GM06990 (cell line): ENCODE measurements around the gene SEMA5B.

Source experiments
- DNase-seq: peaks from one replicate; pipeline ENCODE4 v3.0.0-alpha.2; 2011; ENCODE audit not compliant: insufficient read length; ENCODE audit errors: extremely low read depth
- H3K27me3 ChIP-seq: replicated peaks from 2 replicates; pipeline ENCODE4 v1.6.0; 2011; ENCODE audit warnings: low read length; ENCODE audit not compliant: control insufficient read depth, insufficient read depth
- H3K36me3 ChIP-seq: 2 replicates; pipeline ENCODE4 v1.5.1; 2011; ENCODE audit warnings: low read length; ENCODE audit not compliant: control insufficient read depth, insufficient read depth
- H3K4me3 ChIP-seq: replicated peaks from 2 replicates; pipeline ENCODE4 v1.5.1; 2011; ENCODE audit warnings: low read depth, mild to moderate bottlenecking, control low read depth, low read length
- TF ChIP-seq, protein P1 (sequence below): IDR thresholded peaks from 2 replicates; pipeline ENCODE4 v1.5.1; 2011; ENCODE audit warnings: low read length, control low read depth, mild to moderate bottlenecking, inconsistent platforms; ENCODE audit not compliant: insufficient read depth, poor library complexity, severe bottlenecking

Gene SEMA5B

DNA sequence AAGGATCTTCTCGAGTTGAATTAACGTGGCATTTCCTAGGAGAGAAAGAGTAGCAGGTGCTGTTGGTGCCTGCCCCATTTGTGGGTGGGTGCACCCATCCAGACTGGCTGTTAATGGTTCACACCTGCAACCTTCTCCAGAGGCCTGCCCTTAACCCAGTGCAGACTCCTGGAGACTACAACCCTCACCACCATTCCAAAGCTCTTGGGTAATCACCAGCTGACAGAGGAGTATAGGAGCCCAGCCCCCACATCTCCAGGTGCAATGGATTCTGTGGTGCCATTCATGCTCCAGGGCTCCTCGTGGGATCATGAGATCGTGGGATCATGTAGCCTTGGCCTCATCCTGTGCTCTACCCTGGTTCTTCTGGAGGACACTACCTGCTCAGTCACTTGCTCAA, 60.2 kb downstream of the SEMA5B start:
- peaks cover 2% of the 10 kb centered on the region; the same call in 1 of the 2 replicates for H3K27me3 ChIP-seq
- H3K4me3 ChIP-seq: no peak overlapping the region
- H3K36me3 ChIP-seq: no peaks in the 10 kb centered on the region
- DNase-seq: no peak
- TF ChIP-seq, protein P1, sequence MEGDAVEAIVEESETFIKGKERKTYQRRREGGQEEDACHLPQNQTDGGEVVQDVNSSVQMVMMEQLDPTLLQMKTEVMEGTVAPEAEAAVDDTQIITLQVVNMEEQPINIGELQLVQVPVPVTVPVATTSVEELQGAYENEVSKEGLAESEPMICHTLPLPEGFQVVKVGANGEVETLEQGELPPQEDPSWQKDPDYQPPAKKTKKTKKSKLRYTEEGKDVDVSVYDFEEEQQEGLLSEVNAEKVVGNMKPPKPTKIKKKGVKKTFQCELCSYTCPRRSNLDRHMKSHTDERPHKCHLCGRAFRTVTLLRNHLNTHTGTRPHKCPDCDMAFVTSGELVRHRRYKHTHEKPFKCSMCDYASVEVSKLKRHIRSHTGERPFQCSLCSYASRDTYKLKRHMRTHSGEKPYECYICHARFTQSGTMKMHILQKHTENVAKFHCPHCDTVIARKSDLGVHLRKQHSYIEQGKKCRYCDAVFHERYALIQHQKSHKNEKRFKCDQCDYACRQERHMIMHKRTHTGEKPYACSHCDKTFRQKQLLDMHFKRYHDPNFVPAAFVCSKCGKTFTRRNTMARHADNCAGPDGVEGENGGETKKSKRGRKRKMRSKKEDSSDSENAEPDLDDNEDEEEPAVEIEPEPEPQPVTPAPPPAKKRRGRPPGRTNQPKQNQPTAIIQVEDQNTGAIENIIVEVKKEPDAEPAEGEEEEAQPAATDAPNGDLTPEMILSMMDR: no peak

DNA sequence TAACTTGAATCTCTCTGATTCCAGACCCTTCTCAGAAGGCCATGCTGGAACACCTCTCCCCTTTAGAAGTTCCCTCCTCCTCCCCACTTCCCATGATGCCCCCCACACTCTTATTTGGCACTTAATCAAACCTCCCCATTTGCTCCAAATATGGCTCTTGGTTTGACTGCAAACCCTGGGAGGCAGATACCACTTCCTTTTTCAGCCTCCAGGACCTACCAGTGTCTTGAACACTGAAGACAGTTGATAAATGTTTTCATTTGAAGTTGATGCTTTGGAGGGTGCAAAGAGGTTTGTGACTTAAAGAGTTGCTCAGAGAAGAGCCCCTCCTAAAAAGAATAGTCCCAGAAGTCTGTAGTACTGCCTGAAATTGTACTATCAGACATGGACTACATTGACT, 61.5 kb downstream of the SEMA5B start:
- H3K27me3 ChIP-seq: no peaks in the 10 kb centered on the region; the same call in none of the 2 replicates
- no peak for DNase-seq
- H3K4me3 ChIP-seq: no peak overlapping the region
- no peaks in the 10 kb centered on the region for H3K36me3 ChIP-seq
- TF ChIP-seq, protein P1: no peak

- no peaks in the 10 kb centered on the region; the same call in none of the 2 replicates for H3K27me3 ChIP-seq
- TF ChIP-seq, protein P1: no peak
- H3K4me3 ChIP-seq: no peak overlapping the region
- no peaks in the 10 kb centered on the region for H3K36me3 ChIP-seq
- no peak for DNase-seq
Observed at GRCh38 chr3:122964811-122965210, 62.8 kb downstream of the SEMA5B start.

GRCh38 chr3:122962149-122962548, 65.4 kb downstream of the SEMA5B start:
- Histone ChIP-seq H3K36me3 (no peaks in the 10 kb centered on the region), H3K27me3 (peaks cover 2% of the 10 kb centered on the region), H3K4me3 (no peak overlapping the region)
- TF ChIP-seq, protein P1: no peak
- DNase-seq: no peak

GRCh38 chr3:122961146-122961545, 66.4 kb downstream of the SEMA5B start:
- Histone ChIP-seq H3K36me3 (no peaks in the 10 kb centered on the region), H3K4me3 (no peak overlapping the region), H3K27me3 (peaks cover 2% of the 10 kb centered on the region)
- TF ChIP-seq, protein P1: no peak
- DNase-seq: no peak

GRCh38 chr3:122960652-122961051, 66.9 kb downstream of the SEMA5B start:
- TF ChIP-seq, protein P1: no peak
- Histone ChIP-seq H3K27me3 (peaks cover 2% of the 10 kb centered on the region), H3K4me3 (no peak overlapping the region), H3K36me3 (no peaks in the 10 kb centered on the region)
- no peak for DNase-seq
